Stimulated activated CD8-positive, alpha-beta memory T cell treated with anti-CD3 and anti-CD28 coated beads, Interleukin-4, amount 100 ng/mL, for 24 hours (primary cell): ENCODE results near the gene SF3B1.
"Not testable (repeated sequence)": the region's sequence is repeated elsewhere in the genome, so short reads cannot be mapped to it uniquely, and the experiment has no call there.

Source experiments
- DNase-seq: peaks from one replicate; pipeline ENCODE4 v3.0.0-alpha.2; 2020; ENCODE audit warnings: low read depth

SF3B1 gene

GRCh38 chr2:197379918-197380309, 54.9 kb downstream of the SF3B1 start:
- DNase-seq, result not testable (repeated sequence)

DNA sequence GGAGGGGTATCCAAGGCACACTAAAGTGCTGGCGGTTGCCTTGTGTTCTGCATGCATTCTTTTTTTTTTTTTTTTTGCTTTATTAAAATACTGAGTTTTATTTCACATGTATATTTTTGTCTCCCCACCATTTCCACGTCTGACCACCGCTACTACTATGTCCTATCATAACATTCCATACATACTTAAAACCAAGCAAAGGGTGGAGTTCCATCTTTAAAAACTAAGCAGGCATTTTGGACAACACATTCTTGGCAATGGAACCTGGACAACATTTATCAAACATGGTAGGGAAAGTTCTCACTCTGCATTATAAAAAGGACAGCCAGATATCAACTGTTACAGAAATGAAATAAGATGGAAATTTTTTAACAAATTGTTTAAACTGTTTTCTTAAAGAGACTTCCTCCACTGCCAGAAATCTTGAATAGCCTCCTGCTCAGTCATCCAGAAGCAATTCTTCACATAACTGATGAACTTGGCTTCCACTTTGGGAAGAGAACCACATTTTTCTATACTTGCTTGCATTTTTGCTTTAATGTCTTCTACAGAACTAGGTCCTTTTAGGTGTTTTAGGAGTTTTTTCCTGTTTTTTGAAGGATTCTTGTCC, 55.4 kb downstream of the SF3B1 start:
- DNase-seq, result not testable (repeated sequence)

DNA sequence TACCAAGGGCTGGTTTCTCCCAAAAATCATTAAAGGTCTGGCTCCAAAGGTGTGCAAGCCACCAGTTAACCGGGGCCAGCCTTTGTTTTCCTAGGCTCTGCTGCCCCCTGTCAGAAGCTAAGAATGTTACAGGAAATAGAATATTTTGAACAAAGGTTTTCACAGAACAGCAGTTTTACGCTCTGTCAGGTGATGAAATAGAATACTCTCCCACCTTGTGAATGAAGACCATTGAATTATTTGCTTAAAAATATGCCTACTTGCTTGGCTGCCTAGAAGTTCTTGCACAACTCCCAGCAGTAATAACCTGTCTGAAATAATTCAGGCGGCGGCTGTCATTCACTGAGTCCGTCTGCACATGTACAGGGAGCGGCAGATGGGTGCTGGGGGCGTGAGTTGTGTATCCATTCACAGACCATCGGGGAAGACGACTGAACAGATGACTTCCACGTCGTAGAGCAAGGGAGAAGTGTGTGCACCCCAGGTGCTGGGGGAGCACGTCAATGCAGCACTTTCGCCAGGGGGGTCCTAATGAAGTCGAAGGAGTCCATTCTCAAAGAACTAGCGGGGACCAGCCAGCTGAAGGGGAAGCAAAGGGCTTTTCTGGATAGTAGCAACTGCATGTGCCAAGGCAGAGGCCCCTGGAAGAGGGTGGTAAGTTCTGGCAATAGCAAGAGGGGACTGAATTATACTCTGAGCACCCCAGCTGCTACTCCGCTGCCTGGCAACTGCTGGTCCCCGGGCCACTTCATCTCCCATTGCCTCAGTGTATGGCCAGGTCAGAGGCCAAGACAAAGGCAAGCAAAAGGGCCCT, 56.1 kb downstream of the SF3B1 start:
- peak; percentile 30 for DNase-seq

DNA sequence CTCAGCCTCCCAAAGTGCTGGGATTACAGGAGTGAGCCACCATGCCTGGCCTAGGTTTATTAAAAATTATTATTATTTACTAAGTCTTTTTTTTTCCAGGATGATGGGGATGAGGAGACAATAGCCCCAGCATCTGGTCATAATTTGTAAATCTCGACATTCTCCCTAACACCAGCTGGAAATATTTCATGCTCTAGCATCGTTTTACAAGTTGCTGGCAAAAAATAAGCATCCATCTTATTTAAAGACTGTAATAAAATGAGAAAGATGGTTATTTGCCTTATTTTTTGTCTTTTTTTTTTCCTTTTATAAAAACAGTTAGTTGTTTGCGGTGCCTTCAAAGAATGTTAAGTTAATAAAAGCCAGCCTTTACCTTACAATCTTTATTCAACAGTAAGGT, 56.7 kb downstream of the SF3B1 start:
- DNase-seq, result no peak

DNA sequence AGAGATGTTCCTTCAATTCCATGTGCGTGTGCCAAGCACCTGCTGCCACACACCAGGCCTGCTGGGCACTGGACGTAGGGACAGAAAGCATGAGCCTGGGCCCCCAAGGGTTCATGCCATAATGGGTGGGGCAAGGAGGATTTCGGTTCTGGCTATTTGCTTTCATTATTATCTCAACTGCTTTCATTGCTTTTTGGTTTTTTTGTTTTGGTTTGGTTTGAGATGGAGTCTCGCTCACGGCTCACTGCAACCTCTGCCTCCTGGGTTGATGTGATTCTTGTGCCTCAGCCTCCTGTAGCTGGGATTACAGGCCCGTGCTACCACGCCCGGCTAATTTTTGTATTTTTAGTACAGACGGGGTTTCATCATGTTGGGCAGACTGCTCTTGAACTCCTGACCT, 57.2 kb downstream of the SF3B1 start:
- no peak for DNase-seq

DNA sequence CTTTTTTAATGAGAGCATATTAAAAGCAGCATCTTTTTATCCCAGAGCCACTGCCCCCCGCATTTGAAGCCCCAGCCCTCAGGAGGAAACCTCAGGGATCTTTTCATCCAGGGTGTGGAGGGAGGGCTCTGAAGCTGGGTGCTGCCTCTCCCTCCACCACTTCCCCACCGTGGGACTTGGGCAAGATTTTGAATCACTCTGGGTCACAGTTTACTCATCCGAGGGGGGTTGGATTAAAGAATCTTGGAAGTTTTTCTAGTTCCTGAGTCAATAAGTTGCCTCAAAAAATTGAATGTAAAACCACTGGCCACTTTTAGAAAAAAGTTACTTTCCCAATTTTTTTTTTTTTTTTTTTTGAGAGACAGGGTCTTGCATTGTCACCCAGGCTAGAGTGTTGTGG, 62.2 kb downstream of the SF3B1 start:
- DNase-seq, result no peak

DNA sequence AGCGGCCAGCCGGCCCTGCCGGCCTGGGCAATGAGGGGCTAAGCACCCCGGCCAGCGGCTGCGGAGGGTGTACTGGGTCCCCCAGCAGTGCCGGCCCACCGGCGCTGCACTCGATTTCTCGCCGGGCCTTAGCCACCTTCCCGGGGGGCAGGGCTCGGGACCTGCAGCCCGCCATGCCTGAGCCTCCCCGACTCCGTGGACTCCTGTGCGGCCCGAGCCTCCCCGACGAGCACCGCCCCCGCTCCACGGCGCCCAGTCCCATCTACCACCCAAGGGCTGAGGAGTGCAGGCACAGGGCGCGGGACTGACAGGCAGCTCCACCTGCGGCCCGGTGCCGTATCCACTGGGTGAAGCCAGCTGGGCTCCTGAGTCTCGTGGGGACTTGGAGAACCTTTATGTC, 64.2 kb downstream of the SF3B1 start:
- DNase-seq, result not testable (repeated sequence)

DNA sequence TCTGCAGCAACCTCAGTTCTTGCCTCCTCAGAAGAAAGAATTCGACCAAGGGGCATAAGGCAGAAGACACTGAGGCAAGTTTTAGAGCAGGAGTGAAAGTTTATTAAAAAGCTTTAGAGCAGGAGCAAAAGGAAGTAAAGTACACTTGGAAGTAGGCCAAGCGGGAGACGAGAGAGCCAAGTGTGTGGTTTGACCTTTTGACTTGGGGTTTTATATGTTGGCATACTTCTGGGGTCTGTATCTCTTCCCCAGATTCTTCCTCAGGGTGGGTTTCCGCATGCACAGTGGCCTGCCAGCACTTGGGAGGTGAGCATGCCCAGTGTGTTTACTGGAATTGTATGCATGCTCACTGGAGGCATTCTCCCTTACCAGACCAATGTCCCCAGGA, 64.9 kb downstream of the SF3B1 start:
- DNase-seq, result no peak

- DNase-seq, result no peak
Measured at GRCh38 chr2:197369228-197369932, 65.4 kb downstream of the SF3B1 start.

DNA sequence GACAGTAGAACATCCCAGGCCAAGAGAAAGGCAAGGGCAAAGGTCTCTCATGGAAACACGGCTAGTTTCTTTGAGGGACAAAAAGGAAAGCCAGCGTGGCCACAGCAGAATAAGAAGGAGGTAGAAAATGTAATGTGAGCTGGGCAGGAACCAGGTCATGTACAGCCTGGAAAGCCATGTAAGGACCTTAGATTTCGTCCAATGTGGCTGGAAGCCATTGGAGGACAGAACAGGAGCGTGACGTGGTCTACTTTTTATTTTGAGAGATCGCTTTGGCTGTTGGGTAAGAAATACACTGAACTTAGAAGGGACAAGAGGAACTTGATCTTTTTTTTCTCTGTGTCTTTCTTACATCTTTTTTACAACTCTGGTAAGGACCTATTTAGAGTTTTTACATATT, 66.4 kb downstream of the SF3B1 start:
- DNase-seq, result no peak

- no peak for DNase-seq
Measured at GRCh38 chr2:197363998-197364397, 70.8 kb downstream of the SF3B1 start.

GRCh38 chr2:197360744-197361156, 74.1 kb downstream of the SF3B1 start:
- no peak for DNase-seq

DNA sequence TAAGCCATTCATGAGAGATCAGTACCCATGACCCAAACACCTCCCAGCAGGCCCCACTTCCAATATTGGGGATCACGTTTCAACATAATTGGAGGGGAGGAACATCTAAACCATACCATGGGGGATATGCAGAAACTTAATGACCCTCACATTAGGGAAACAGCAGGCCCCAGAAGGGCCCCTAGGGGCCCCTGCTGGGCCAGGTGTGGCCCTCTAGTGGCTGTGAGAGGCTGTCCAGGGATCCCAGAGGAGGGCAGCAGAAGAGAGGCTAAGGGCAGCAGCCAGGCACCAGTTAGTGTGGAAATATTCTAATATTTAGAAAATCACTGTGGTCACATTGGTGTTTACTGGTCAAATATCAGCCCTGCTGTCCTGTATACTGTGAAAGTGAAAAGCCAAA, 75.0 kb downstream of the SF3B1 start:
- DNase-seq, result no peak

DNA sequence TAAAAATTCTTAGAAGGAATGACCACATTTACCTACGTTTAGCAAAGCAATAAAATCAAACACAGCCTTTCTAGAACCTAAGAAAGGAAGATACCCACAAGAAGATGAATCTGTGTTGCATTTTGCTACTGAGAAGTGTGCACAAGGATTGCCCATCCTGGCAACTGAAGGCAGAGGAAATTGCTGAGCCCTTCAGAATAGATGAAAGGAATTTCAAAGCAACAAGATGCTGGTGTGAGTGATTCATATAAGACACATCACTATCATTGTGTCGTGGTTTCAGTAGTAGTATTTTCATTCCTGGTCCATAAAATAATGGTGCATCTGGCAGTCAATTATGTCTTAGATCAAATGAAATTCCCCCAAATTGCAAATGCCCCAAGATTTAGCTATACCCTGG, 75.9 kb downstream of the SF3B1 start:
- DNase-seq, result no peak

DNA sequence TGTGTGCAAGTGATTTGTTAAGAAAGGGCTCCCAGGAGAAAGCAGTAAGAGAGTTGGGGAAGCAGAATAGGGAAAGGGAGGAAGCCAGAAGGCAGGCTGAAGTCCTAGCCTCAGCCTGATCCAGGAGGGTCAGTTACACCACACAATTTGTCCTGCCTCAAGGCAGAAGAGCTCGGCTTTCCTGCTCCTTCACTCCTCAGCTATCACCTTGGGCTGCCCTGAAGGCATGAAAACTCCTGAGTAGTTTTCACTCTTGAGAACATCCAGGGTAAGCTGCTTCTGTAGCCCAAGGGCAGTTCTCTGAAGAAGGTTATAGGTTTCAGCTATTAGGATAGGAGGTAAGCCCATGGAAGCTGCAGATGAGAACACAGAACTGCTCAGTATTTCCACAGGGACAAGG, 76.8 kb downstream of the SF3B1 start:
- DNase-seq, result no peak

- DNase-seq, result no peak
Measured at GRCh38 chr2:197356136-197356535, 78.7 kb downstream of the SF3B1 start.

GRCh38 chr2:197354169-197354558, 80.7 kb downstream of the SF3B1 start:
- DNase-seq, result no peak

DNA sequence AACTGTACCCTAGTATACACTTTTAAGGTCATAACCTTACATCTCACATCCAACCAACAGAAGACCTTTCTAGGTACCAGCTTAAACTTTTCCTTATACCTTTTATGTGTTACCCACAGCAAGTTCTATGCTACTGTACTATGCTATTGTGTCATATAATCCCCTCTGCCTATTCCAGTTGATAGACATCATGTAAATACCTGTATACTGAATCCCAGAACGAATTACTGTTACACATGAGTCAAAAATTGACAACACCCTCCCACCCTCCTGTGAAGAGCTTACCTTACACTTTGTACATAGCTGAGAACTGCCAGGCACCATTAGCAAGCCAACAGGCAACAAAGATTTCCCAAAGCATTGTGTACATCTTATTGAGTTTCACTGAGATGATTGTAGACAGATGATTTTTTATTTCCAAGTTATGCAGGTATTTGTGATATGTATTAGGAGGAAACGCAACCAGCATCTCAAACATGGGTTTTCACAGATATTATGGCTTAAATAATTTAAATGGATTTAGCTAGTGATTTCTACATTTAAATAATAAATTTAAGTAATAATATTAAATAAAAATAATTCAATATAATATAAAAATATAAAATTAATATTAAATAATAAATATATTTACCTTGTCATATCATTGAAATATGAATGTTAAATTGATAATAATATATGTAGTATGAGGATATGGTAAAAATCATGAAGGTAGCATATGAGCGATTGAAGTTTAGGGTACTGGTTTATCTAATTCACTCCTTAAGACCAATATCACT, 81.2 kb downstream of the SF3B1 start:
- no peak for DNase-seq

- no peak for DNase-seq
Measured at GRCh38 chr2:197349699-197350098, 85.1 kb downstream of the SF3B1 start.

DNA sequence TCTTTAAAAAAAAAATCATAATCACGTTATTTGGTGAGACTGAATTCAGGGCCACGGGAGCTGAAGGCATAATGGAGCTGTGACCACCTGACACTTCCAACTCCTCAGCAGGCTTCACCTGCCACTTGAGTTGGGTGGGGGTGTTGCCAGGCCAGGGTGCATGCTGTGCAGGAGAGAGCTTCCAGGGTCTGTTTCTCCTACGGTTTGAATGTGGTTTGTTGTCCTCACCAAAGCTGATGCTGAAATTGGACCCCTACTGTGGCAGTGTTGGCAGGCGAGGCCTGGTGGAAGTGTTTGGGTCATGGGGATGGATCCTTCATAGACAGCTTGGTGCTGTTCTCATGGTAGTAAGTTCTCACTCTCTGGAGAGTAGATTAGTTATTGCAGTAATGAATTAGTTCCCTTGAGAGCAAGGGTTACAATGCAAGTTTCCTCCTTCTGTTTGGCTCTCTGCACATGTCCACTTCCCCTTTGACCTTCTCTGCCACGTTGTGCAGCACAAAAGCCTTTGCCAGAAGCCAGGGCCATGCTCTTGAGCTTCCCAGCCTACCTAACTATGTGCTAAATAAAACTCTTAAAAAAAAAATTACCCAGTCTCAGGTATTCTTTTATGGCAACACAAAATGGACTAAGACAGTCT, 86.0 kb downstream of the SF3B1 start:
- no peak for DNase-seq

DNA sequence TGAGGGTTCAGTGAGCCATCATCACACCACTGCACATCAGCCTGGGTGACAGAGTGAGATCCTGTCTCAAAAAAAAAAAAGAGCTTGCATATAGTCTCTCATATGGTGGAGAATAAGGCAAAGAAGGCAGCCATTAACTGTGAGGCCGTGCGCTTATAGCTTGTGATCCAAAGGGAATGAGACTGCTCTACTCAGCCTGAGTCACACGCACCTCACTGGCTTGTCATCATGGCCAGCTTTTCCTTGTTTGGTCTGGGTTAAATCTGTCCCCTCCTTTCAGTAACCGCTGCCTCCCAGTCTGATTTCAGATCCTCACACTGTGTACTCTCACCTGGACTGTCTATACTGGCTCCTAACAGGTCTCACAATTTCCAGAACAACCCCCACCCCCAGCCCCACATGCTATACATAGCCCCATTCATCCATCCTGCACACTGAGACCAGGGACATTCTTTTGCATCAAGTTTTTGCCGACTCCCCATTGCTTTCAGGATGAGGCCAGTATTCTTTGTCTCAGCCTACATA, 88.9 kb downstream of the SF3B1 start:
- DNase-seq, result no peak

DNA sequence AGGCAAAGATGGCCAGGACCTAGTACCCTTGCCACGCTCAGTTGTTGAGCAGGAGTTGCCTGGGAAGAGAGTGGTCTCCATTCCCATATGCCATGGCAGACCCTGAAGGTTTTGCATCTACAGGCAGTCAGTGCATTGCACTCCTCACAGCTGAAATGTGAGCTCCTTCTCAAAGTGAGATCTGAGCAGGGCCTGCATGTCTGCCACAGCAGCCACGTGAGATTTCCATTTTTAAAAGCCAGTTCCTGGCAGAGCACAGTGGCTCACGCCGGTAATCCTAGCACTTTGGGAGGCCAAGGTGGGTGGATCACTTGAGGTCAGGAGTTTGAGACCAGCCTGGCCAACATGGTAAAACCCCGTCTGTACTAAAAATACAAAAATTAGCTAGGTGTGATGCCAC, 90.9 kb downstream of the SF3B1 start:
- not testable (repeated sequence) for DNase-seq
